DMS 273 (cell line): ENCODE data around the gene CPN1.

Source experiments
- DNase-seq: peaks from one replicate; lab custom pipeline; 2025; ENCODE audit not compliant: unreplicated experiment; lab: John Stamatoyannopoulos, UW

The CPN1 gene

DNA sequence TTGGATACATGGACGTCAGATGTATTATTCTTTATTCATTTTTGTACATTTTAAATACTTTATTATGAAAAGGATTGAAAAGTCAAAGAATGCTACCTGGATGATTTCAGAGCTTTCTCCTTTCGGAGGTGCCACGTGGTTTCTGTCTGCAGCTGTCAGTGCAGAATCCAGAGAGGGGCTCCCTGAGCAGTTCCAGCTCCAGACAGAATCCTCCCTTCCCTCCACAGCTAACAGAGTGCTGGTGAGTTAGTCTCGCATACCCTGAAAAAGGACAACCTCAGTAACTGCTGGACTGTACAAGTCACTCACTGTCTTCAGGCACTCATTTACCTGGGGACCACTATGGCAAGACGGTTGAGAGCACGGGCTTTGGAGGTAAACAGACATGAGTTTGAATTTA, 82.8 kb downstream of the CPN1 start:
- DNase-seq: no peak

- peak; percentile 47 for DNase-seq
Measured at GRCh38 chr10:99996671-99997648, 84.7 kb downstream of the CPN1 start.

GRCh38 chr10:99995713-99996112, 86.0 kb downstream of the CPN1 start:
- no peak for DNase-seq

- no peak for DNase-seq
Measured at GRCh38 chr10:99995269-99995668, 86.4 kb downstream of the CPN1 start.

- no peak for DNase-seq
Measured at GRCh38 chr10:99994801-99995200, 86.9 kb downstream of the CPN1 start.

DNA sequence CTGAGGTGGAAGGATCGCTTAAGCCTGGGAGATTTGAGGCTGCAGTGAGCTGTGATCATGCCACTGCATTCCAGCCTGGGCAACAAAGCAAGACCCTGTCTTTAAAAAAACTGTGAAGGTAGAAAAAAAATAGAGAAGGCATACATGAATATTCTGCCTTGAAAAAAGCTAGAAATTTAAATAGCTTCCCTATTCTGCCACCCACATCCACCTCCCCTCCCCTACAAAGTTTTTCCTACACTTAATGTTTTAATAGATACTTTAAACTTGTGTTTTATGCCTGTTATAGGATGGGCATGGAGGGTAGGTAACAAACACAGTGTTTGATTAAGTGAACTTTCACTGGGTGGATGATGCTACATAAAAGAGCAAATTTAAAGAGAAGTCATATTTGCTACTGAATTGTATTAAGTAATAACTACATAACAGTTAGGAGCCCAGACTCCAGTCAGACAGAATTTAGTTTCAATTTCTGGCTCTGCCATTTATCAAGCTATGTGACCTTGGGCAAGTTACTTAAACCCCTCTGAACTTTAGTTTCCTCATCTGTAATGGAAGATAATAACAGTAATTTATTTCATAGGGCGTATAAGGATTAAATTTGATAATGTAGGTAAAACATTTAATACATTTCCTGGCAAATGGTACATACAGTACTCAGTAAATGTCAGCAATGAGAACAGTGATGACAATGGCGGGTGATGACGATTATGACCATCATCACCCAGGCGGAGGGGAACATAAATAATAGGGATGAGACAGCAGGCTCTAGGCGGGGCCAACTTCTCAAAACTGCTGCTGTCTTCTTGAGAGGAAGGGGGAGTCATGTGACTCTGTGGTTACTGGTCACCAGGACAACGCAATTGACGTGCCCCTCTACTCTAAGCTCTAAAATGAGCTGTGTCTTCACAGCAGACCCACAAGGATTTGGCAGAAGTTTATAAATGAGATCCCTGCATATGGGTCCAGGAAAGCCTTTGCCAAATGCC, 87.7 kb downstream of the CPN1 start:
- peak; percentile 33 for DNase-seq
